A549 (cell line): ENCODE results near the gene BTG4.

Experiments used
- CHD2 ChIP-seq: fragments of 150-350 bp; IDR thresholded peaks from 2 replicates; pipeline ENCODE4 v1.6.1; 2014; ENCODE audit warnings: low read length; ENCODE audit not compliant: partially characterized antibody
- CTCF ChIP-seq: fragments of >200 bp; sonication (Bioruptor Twin); formaldehyde crosslinking; IDR thresholded peaks from 3 replicates; pipeline ENCODE4 v1.5.1; 2016
- HDAC2 ChIP-seq: fragments of 200-600 bp; sonication (generic); IDR thresholded peaks from 2 replicates; pipeline ENCODE4 v1.6.1; 2016
- HOXB13 ChIP-seq: fragments of 250-450 bp; sonication (Bioruptor Pico); IDR thresholded peaks from 2 replicates; pipeline ENCODE4 v1.5.0; 2020; ENCODE audit warnings: low read depth, mild to moderate bottlenecking, moderate library complexity
- JUN ChIP-seq, 2 experiments: fragments of >200 bp; sonication (Bioruptor Twin); formaldehyde crosslinking; IDR thresholded peaks; 2 replicates in 1 of 2; 3 replicates in 1 of 2; pipeline ENCODE4 v1.6.1; 2016 to 2017
- POLR2A ChIP-seq: IDR thresholded peaks from 2 replicates; pipeline ENCODE4 v1.6.1; 2012; ENCODE audit warnings: mild to moderate bottlenecking, low read length
- RFX5 ChIP-seq: fragments of 450-650 bp; IDR thresholded peaks from 2 replicates; pipeline ENCODE4 v1.7.1; 2014; ENCODE audit warnings: antibody characterized with exemption, mild to moderate bottlenecking, moderate library complexity
- TFCP2L1 ChIP-seq: fragments of 250-450 bp; sonication (Bioruptor Pico); IDR thresholded peaks from 2 replicates; pipeline ENCODE4 v1.5.0; 2021; ENCODE audit warnings: mild to moderate bottlenecking
- USF2 ChIP-seq: fragments of 450-650 bp; IDR thresholded peaks from 2 replicates; pipeline ENCODE4 v1.6.1; 2014; ENCODE audit warnings: antibody characterized with exemption
- ZC3H11A ChIP-seq: fragments of 450-650 bp; IDR thresholded peaks from 2 replicates; pipeline ENCODE4 v1.6.1; 2014; ENCODE audit warnings: antibody characterized with exemption, mild to moderate bottlenecking
- ZFP36 ChIP-seq: fragments of 450-650 bp; IDR thresholded peaks from 2 replicates; pipeline ENCODE4 v1.6.1; 2014; ENCODE audit warnings: borderline replicate concordance; ENCODE audit not compliant: partially characterized antibody
- TF ChIP-seq, protein P1 (sequence below): IDR thresholded peaks from 2 replicates; pipeline ENCODE4 v1.6.1; 2012

GRCh38 chr11:111446404-111447111 is 65.6 kb downstream of the BTG4 start:
- TF ChIP-seq HDAC2, result no peak
- TF ChIP-seq ZFP36, result no peak
- TF ChIP-seq RFX5, result no peak
- TF ChIP-seq CTCF, result peak; percentile 68
- no peak for TF ChIP-seq HOXB13 (CRISPR knock-in tag)
- no peak for TF ChIP-seq JUN (IDR thresholded peaks at IDR 0.05)
- TF ChIP-seq TFCP2L1 (CRISPR knock-in tag), result no peak
- no peak for TF ChIP-seq USF2
- TF ChIP-seq CHD2, result no peak
- TF ChIP-seq, protein P1, sequence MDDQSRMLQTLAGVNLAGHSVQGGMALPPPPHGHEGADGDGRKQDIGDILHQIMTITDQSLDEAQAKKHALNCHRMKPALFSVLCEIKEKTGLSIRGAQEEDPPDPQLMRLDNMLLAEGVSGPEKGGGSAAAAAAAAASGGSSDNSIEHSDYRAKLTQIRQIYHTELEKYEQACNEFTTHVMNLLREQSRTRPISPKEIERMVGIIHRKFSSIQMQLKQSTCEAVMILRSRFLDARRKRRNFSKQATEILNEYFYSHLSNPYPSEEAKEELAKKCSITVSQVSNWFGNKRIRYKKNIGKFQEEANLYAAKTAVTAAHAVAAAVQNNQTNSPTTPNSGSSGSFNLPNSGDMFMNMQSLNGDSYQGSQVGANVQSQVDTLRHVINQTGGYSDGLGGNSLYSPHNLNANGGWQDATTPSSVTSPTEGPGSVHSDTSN, result no peak
- no peak for TF ChIP-seq POLR2A
- TF ChIP-seq ZC3H11A, result no peak
